Nephron (organoid): ENCODE data around the gene SLC28A1.

ENCODE experiments used
- H3K27ac Mint-ChIP-seq, 3 experiments: 2 replicates each; pipeline ENCODE4 v1.8.0; 2020; ENCODE audit warnings: mixed read lengths in 3 of 3, mild to moderate bottlenecking in 2 of 3, moderate library complexity in 1 of 3
- H3K27me3 Mint-ChIP-seq: 2 replicates; pipeline ENCODE4 v1.8.0; 2021; ENCODE audit warnings: low read depth, mild to moderate bottlenecking, moderate library complexity, mixed read lengths
- H3K36me3 Mint-ChIP-seq: 2 replicates; pipeline ENCODE4 v1.8.0; 2020; ENCODE audit warnings: low read depth, mixed read lengths
- H3K4me1 Mint-ChIP-seq: 2 replicates; pipeline ENCODE4 v1.8.0; 2020; ENCODE audit warnings: mixed read lengths
- H3K4me3 Mint-ChIP-seq, 3 experiments: 2 replicates each; pipeline ENCODE4 v1.8.0; 2020; ENCODE audit warnings: mild to moderate bottlenecking in 3 of 3, mixed read lengths in 3 of 3, moderate library complexity in 2 of 3
- H3K9me3 Mint-ChIP-seq: 2 replicates; pipeline ENCODE4 v1.8.0; 2020; ENCODE audit warnings: mixed read lengths
- CTCF ChIP-seq, 3 experiments: fragments of 200-600 bp; sonication (generic); IDR thresholded peaks; one replicate each; pipeline ENCODE4 v1.5.0; 2021; ENCODE audit warnings: antibody characterized with exemption in 3 of 3; ENCODE audit not compliant: unreplicated experiment in 3 of 3

SLC28A1 gene

GRCh38 chr15:84889313-84889990 is 5.0 kb downstream of the SLC28A1 start:
- TF ChIP-seq CTCF (IDR thresholded peaks at IDR 0.05; ENCODE audit: unreplicated experiment in 3 of 3): no peak
- Mint-ChIP-seq H3K27ac (peak overlapping the region in 1 of 3 experiments; percentile 63), H3K27me3 (peaks cover 19% of the 10 kb centered on the region), H3K36me3 (no peaks in the 10 kb centered on the region), H3K9me3 (no peaks in the 10 kb centered on the region), H3K4me3 (no peak overlapping the region), H3K4me1 (peaks cover 31% of the 10 kb centered on the region)

- Mint-ChIP-seq H3K27me3 (peaks cover 19% of the 10 kb centered on the region), H3K36me3 (no peaks in the 10 kb centered on the region), H3K9me3 (no peaks in the 10 kb centered on the region), H3K4me1 (peaks cover 28% of the 10 kb centered on the region), H3K27ac (peak overlapping the region in 1 of 3 experiments; percentile 63), H3K4me3 (no peak overlapping the region)
- no peak for TF ChIP-seq CTCF (IDR thresholded peaks at IDR 0.05; ENCODE audit: unreplicated experiment in 3 of 3)
These were observed 5.7 kb downstream of the SLC28A1 start for GRCh38 chr15:84889991-84890669.

GRCh38 chr15:84890670-84891162 is 6.3 kb downstream of the SLC28A1 start:
- Mint-ChIP-seq H3K4me3 (no peak overlapping the region), H3K36me3 (no peaks in the 10 kb centered on the region), H3K27ac (peak overlapping the region in 1 of 3 experiments; percentile 4), H3K9me3 (no peaks in the 10 kb centered on the region), H3K27me3 (peaks cover 19% of the 10 kb centered on the region), H3K4me1 (peaks cover 27% of the 10 kb centered on the region)
- no peak for TF ChIP-seq CTCF (IDR thresholded peaks at IDR 0.05; ENCODE audit: unreplicated experiment in 3 of 3)

- Mint-ChIP-seq H3K4me1 (peaks cover 22% of the 10 kb centered on the region), H3K27me3 (peaks cover 19% of the 10 kb centered on the region), H3K27ac (no peak overlapping the region), H3K36me3 (no peaks in the 10 kb centered on the region), H3K9me3 (no peaks in the 10 kb centered on the region), H3K4me3 (no peak overlapping the region)
- TF ChIP-seq CTCF (IDR thresholded peaks at IDR 0.05; ENCODE audit: unreplicated experiment in 3 of 3): no peak
These were observed 6.9 kb downstream of the SLC28A1 start for GRCh38 chr15:84891339-84891738.

- Mint-ChIP-seq H3K36me3 (no peaks in the 10 kb centered on the region), H3K4me3 (no peak overlapping the region), H3K9me3 (peaks cover 3% of the 10 kb centered on the region), H3K27ac (peak overlapping the region in 1 of 3 experiments; percentile 57), H3K4me1 (peaks cover 15% of the 10 kb centered on the region), H3K27me3 (peaks cover 13% of the 10 kb centered on the region)
- TF ChIP-seq CTCF (IDR thresholded peaks at IDR 0.05; ENCODE audit: unreplicated experiment in 3 of 3): no peak
These were observed 8.4 kb downstream of the SLC28A1 start for GRCh38 chr15:84892786-84893307.
